K562 (cell line): ENCODE measurements around the gene SMIM15. TPM values are rescaled to one million over a fixed set of nuclear protein-coding genes. Genes with fewer than 3 reads are reported as not detected.

Source experiments
- ATAC-seq: fragments of 200-7000 bp; cut with Tn5 transposase; 3 replicates; pipeline ENCODE4 v1.9.1; 2020; ENCODE audit warnings: moderate library complexity
- BruUV-seq: library from RNA; stranded (reverse); fragments of 400-500 nt; replicated peaks from 2 replicates; lab custom pipeline; 2021; lab: Mats Ljungman, UMichigan
- CTCF ChIA-PET: fragments of 300-600 bp; formaldehyde crosslinking; extraction: SDS; loops from one replicate; lab custom pipeline; 2021; ENCODE audit warnings: low intra/inter-chr PET ratio; lab: Yijun Ruan, JAX
- POLR2A ChIA-PET: fragments of 300-600, 350-650 bp; sonication (Branson Sonifier 250); formaldehyde crosslinking; extraction: SDS; loops from one replicate; lab custom pipeline; 2021; ENCODE audit warnings: antibody characterized with exemption, inconsistent platforms; lab: Yijun Ruan, JAX
- DNase-seq, 4 experiments: peaks; one replicate each; pipeline versions ENCODE4 v3.0.0 to v3.0.0-alpha.2; 2011 to 2018; ENCODE audit warnings: low spot score in 3 of 4, mixed read lengths in 3 of 4; ENCODE audit errors: extremely low read depth in 1 of 4
- FAIRE-seq: peaks from 2 replicates; lab custom pipeline; 2011; peaks lifted over from hg19 to GRCh38; lab: Jason Lieb, UNC
- H2AFZ ChIP-seq: 2 replicates; pipeline ENCODE4 v1.6.0; 2011; ENCODE audit warnings: low read depth, low read length, control low read depth, inconsistent platforms
- H3K27ac ChIP-seq: fragments of 200-600 bp; 3 replicates; pipeline ENCODE4 v1.8.0; 2011; ENCODE audit warnings: low read depth, mild to moderate bottlenecking, control low read depth, inconsistent platforms, low read length, moderate library complexity, mixed read lengths; ENCODE audit errors: extremely low read depth
- H3K27me3 ChIP-seq, 2 experiments: fragments of 300-600 bp in 1 of 2; 2 replicates in 1 of 2; 3 replicates in 1 of 2; pipeline versions ENCODE4 v1.6.0 to v1.8.0; 2011; ENCODE audit warnings: inconsistent platforms in 2 of 2, low read length in 2 of 2, mild to moderate bottlenecking in 1 of 2, mixed read lengths in 1 of 2, moderate library complexity in 1 of 2; ENCODE audit not compliant: control insufficient read depth in 2 of 2, insufficient read depth in 2 of 2
- H3K36me3 ChIP-seq: fragments of 300-600 bp; 3 replicates; pipeline ENCODE4 v1.8.0; 2011; ENCODE audit warnings: mild to moderate bottlenecking, low read length, inconsistent platforms; ENCODE audit not compliant: control insufficient read depth, insufficient read depth
- H3K4me1 ChIP-seq, 2 experiments: fragments of 200-600 bp in 1 of 2; replicated peaks in 1 of 2; 2 replicates in 1 of 2; 3 replicates in 1 of 2; pipeline versions ENCODE4 v1.5.1 to v1.8.0; 2011; ENCODE audit warnings: inconsistent platforms in 2 of 2, low read length in 2 of 2, mild to moderate bottlenecking in 1 of 2, mixed read lengths in 1 of 2, moderate library complexity in 1 of 2; ENCODE audit not compliant: control insufficient read depth in 2 of 2, insufficient read depth in 2 of 2
- H3K4me2 ChIP-seq: 2 replicates; pipeline ENCODE4 v1.6.1; 2011; ENCODE audit warnings: low read length, control low read depth, inconsistent platforms, mixed read lengths; ENCODE audit not compliant: insufficient read depth
- H3K4me3 ChIP-seq: fragments of 200-600 bp; sonication (generic), shearing (Covaris generic); 2 replicates; pipeline ENCODE4 v1.5.1; 2016; ENCODE audit warnings: control low read depth, inconsistent platforms
- H3K79me2 ChIP-seq: fragments of 200-600 bp; 3 replicates; pipeline ENCODE4 v1.8.0; 2011; ENCODE audit warnings: low read length, inconsistent platforms; ENCODE audit not compliant: control insufficient read depth, insufficient read depth
- H3K9ac ChIP-seq, 2 experiments: 2 replicates each; pipeline versions ENCODE4 v1.6.0 to v1.6.1; 2011; ENCODE audit warnings: low read depth in 2 of 2, low read length in 2 of 2, control low read depth in 1 of 2, inconsistent platforms in 1 of 2, mild to moderate bottlenecking in 1 of 2, mixed read lengths in 1 of 2; ENCODE audit not compliant: insufficient read depth in 1 of 2
- H3K9me1 ChIP-seq: one replicate; pipeline ENCODE4 v1.6.0; 2011; ENCODE audit warnings: inconsistent platforms, mild to moderate bottlenecking, low read length, moderate library complexity; ENCODE audit not compliant: control insufficient read depth, insufficient read depth
- H3K9me3 ChIP-seq: replicated peaks from 2 replicates; pipeline ENCODE4 v1.5.1; 2011; ENCODE audit warnings: low read depth, low read length, inconsistent platforms; ENCODE audit not compliant: control insufficient read depth, insufficient read depth
- H4K20me1 ChIP-seq: replicated peaks from 2 replicates; pipeline ENCODE4 v1.6.1; 2011; ENCODE audit warnings: low read length, inconsistent platforms, mixed read lengths; ENCODE audit not compliant: control insufficient read depth, insufficient read depth
- CBX1 ChIP-seq: sonication (generic); IDR thresholded peaks from 2 replicates; pipeline ENCODE4 v1.6.1; 2016; ENCODE audit warnings: antibody characterized with exemption, low read depth, mild to moderate bottlenecking
- EGR1 ChIP-seq: fragments of 450-650 bp; conservative IDR thresholded peaks from 2 replicates; pipeline ENCODE4 v1.6.1; 2017; ENCODE audit warnings: mild to moderate bottlenecking
- ETS2 ChIP-seq: IDR thresholded peaks from 2 replicates; pipeline ENCODE4 v1.6.1; 2016; ENCODE audit warnings: borderline replicate concordance, missing genetic modification characterization, mild to moderate bottlenecking, moderate library complexity, missing compliant biosample characterization; ENCODE audit not compliant: poor library complexity, severe bottlenecking
- GATAD2B ChIP-seq: fragments of 450-650 bp; IDR thresholded peaks from 2 replicates; pipeline ENCODE4 v1.6.1; 2017; ENCODE audit warnings: mild to moderate bottlenecking, borderline replicate concordance
- MCM5 ChIP-seq: fragments of 450-650 bp; IDR thresholded peaks from 2 replicates; pipeline ENCODE4 v1.6.1; 2016; ENCODE audit warnings: low read depth
- MECOM ChIP-seq: fragments of 250-450 bp; sonication (Bioruptor Pico); IDR thresholded peaks from 2 replicates; pipeline ENCODE4 v1.8.0; 2022; ENCODE audit warnings: inconsistent platforms
- NR2F6 ChIP-seq: fragments of 450-650 bp; formaldehyde crosslinking; IDR thresholded peaks from 2 replicates; pipeline ENCODE4 v1.4.0; 2020; ENCODE audit warnings: mild to moderate bottlenecking
- POLR2B ChIP-seq: fragments of 450-650 bp; IDR thresholded peaks from 2 replicates; pipeline ENCODE4 v1.6.1; 2018; ENCODE audit warnings: low read depth; ENCODE audit not compliant: partially characterized antibody
- PYGO2 ChIP-seq: fragments of 450-650 bp; IDR thresholded peaks from 2 replicates; pipeline ENCODE4 v1.6.1; 2016; ENCODE audit warnings: mild to moderate bottlenecking, missing genetic modification characterization, moderate library complexity, missing compliant biosample characterization
- ZKSCAN3 ChIP-seq: fragments of 250-450 bp; sonication (Bioruptor Pico); IDR thresholded peaks from 2 replicates; pipeline ENCODE4 v1.4.0; 2020
- ZNF143 ChIP-seq: sonication (generic); formaldehyde crosslinking; IDR thresholded peaks from 2 replicates; pipeline ENCODE4 v1.9.0; 2022; ENCODE audit warnings: mild to moderate bottlenecking, missing genetic modification reagents
- ZNF217 ChIP-seq: sonication (generic); formaldehyde crosslinking; IDR thresholded peaks from 2 replicates; pipeline ENCODE4 v1.8.0; 2022; ENCODE audit warnings: mild to moderate bottlenecking, missing genetic modification reagents
- ZNF668 ChIP-seq: fragments of 250-450 bp; sonication (Bioruptor Pico); IDR thresholded peaks from 2 replicates; pipeline ENCODE4 v1.8.0; 2022; ENCODE audit warnings: mild to moderate bottlenecking, inconsistent platforms
- WGBS: fragments of 100-300 bp; shearing (Covaris generic); methylation state at CpG from one replicate; pipeline ENCODE4 v1.1.6; 2016; ENCODE audit warnings: low coverage, mixed read lengths; ENCODE audit not compliant: insufficient coverage; ENCODE audit errors: missing lambda C conversion rate; 5-methylcytosine and 5-hydroxymethylcytosine counted together
- in situ Hi-C: fragments of 300-500 bp; cut with MboI; formaldehyde crosslinking; loops from 4 replicates; pipeline ENCODE4 v1.15.0; 2018; ENCODE audit warnings: inconsistent platforms, mixed read lengths
- intact Hi-C: fragments of 100-400 bp; cut with micrococcal nuclease; formaldehyde crosslinking; loops from 2 replicates; pipeline ENCODE4 v1.14.2; 2022
- polyA plus RNA-seq, 8 experiments: library from polyadenylated mRNA; depleted of rRNA in 4 of 8; stranded (reverse) in 5 of 8; unstranded in 3 of 8; fragments of >200 nt; fragmentation: Nextera tagmentation in 2 of 8; fragmentation: Illumina TruSeq in 1 of 8; extraction: Ambion mirVana in 2 of 8; extraction: Trizol in 1 of 8; gene quantifications; 2 replicates each; pipeline versions ENCODE4 v1.2.1 to v1.2.3, GENCODE V29; 2011 to 2014; ENCODE audit warnings: inconsistent platforms in 1 of 8, missing spikeins in 1 of 8
- total RNA-seq, 7 experiments: library from RNA; depleted of rRNA in 6 of 7; stranded (reverse); fragments of >200 nt in 6 of 7; fragmentation: Illumina TruSeq in 2 of 7; extraction: Trizol in 2 of 7; gene quantifications; 2 replicates each; pipeline versions ENCODE4 v1.2.1 to v1.2.3, GENCODE V29; 2011 to 2021; ENCODE audit warnings: low replicate concordance in 1 of 7
- TF ChIP-seq, protein P1 (sequence below): fragments of 200-800 bp; sonication (Bioruptor generic); IDR thresholded peaks from 2 replicates; pipeline ENCODE4 v1.6.1; 2017; ENCODE audit warnings: missing genetic modification characterization, missing compliant biosample characterization
- TF ChIP-seq, protein P2 (sequence below): sonication (generic); formaldehyde crosslinking; IDR thresholded peaks from 2 replicates; pipeline ENCODE4 v1.8.0; 2023; ENCODE audit warnings: mild to moderate bottlenecking, missing genetic modification reagents

Gene SMIM15
- total and polyA plus RNA-seq, 9 of the 15 experiments (the other 6 are each of a cell fraction or from before 2014, with no cell fraction given), result 16.6 to 124 (median 82.0) TPM

DNA sequence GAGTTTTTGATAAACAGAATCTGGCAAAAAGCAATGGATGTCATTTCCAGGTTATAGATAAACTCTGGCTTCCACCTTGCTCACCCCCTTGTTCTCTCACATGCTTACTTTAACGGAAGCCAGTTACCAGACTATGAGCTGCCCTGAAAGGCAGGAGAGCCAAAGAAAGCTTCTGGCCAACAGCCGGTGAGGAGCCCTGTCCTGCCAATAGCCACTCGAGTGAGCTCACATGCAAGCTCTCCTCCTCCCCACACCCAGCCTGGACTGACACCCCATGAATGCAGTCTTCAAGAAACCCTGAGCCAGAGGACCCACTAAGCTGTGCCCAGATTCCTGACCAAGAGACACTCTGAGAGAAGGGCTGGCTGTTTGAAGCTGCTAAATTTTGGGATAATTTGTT lies 14.4 kb upstream of the SMIM15 start:
- in situ Hi-C loops (no loop called here), intact Hi-C loops (no loop called here)
- TF ChIP-seq ZNF143 (CRISPR knock-in tag) (no peak), ETS2 (tag) (no peak), MCM5 (no peak), GATAD2B (no peak), EGR1 (no peak), NR2F6 (CRISPR knock-in tag) (no peak), ZNF668 (no peak), CBX1 (no peak), ZNF217 (CRISPR knock-in tag) (no peak), ZKSCAN3 (CRISPR knock-in tag) (no peak), POLR2B (no peak), MECOM (CRISPR knock-in tag) (no peak), PYGO2 (tag) (no peak)
- TF ChIP-seq, protein P1, sequence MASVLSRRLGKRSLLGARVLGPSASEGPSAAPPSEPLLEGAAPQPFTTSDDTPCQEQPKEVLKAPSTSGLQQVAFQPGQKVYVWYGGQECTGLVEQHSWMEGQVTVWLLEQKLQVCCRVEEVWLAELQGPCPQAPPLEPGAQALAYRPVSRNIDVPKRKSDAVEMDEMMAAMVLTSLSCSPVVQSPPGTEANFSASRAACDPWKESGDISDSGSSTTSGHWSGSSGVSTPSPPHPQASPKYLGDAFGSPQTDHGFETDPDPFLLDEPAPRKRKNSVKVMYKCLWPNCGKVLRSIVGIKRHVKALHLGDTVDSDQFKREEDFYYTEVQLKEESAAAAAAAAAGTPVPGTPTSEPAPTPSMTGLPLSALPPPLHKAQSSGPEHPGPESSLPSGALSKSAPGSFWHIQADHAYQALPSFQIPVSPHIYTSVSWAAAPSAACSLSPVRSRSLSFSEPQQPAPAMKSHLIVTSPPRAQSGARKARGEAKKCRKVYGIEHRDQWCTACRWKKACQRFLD (CRISPR knock-in tag), result no peak
- TF ChIP-seq, protein P2, sequence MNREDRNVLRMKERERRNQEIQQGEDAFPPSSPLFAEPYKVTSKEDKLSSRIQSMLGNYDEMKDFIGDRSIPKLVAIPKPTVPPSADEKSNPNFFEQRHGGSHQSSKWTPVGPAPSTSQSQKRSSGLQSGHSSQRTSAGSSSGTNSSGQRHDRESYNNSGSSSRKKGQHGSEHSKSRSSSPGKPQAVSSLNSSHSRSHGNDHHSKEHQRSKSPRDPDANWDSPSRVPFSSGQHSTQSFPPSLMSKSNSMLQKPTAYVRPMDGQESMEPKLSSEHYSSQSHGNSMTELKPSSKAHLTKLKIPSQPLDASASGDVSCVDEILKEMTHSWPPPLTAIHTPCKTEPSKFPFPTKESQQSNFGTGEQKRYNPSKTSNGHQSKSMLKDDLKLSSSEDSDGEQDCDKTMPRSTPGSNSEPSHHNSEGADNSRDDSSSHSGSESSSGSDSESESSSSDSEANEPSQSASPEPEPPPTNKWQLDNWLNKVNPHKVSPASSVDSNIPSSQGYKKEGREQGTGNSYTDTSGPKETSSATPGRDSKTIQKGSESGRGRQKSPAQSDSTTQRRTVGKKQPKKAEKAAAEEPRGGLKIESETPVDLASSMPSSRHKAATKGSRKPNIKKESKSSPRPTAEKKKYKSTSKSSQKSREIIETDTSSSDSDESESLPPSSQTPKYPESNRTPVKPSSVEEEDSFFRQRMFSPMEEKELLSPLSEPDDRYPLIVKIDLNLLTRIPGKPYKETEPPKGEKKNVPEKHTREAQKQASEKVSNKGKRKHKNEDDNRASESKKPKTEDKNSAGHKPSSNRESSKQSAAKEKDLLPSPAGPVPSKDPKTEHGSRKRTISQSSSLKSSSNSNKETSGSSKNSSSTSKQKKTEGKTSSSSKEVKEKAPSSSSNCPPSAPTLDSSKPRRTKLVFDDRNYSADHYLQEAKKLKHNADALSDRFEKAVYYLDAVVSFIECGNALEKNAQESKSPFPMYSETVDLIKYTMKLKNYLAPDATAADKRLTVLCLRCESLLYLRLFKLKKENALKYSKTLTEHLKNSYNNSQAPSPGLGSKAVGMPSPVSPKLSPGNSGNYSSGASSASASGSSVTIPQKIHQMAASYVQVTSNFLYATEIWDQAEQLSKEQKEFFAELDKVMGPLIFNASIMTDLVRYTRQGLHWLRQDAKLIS (CRISPR knock-in tag), result no peak
- Histone ChIP-seq H3K9me3 (no peaks in the 10 kb centered on the region), H3K36me3 (no peaks in the 10 kb centered on the region), H3K4me3 (no peak overlapping the region), H2AFZ (no peak overlapping the region), H3K9me1 (no peaks in the 10 kb centered on the region), H3K27ac (no peak overlapping the region), H3K4me1 (no peaks in the 10 kb centered on the region), H3K79me2 (no peaks in the 10 kb centered on the region), H3K9ac (no peak overlapping the region), H4K20me1 (0 out of 2 replicates have a peak, but pooled peaks cover 2% of the 10 kb centered on the region), H3K27me3 (no peaks in the 10 kb centered on the region), H3K4me2 (no peak overlapping the region)
- DNase-seq (no peak), FAIRE-seq (no peak), ATAC-seq (no peak)
- BruUV-seq, result no TSS peak
- ChIA-PET POLR2A (no interaction called here), CTCF (no interaction called here)
- WGBS, result 20% methylated on average over 3 of the region's 3 CpGs
